Neural progenitor cell (in vitro differentiated cells): ENCODE results near the gene ADAM10.

ENCODE experiments used
- EZH2 ChIP-seq: fragments of 200-600 bp; sonication (generic); IDR thresholded peaks from 2 replicates; pipeline ENCODE4 v1.6.1; 2017; ENCODE audit warnings: antibody characterized with exemption, mild to moderate bottlenecking, moderate library complexity
- EZH2phosphoT487 ChIP-seq: fragments of 200-600 bp; sonication (generic); IDR thresholded peaks from 2 replicates; pipeline ENCODE4 v1.6.1; 2017; ENCODE audit warnings: antibody characterized with exemption
- TF ChIP-seq, protein P1 (sequence below): fragments of 200-600 bp; sonication (generic); IDR thresholded peaks from 2 replicates; pipeline ENCODE4 v1.5.1; 2017; ENCODE audit warnings: antibody characterized with exemption, mild to moderate bottlenecking

DNA sequence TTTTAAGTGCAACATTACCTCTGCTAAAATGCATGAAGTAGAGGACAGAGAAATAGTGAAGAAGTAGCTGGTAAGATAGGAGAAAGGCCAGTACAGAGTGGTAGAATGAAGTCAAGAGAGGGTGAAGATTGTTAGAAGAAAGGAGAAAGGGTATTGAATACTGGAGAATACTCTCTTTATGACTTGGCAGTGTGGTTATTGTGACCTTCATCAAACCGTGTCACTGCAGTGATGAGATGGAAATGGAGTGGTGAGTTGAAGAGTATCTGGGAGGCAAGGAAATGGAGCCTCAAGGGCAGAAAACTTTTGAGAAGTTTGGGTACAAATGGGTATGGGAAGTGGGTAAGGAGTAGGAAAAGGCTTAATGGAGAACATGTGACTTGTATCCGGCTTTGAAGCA lies 46.3 kb upstream of the ADAM10 start:
- TF ChIP-seq, protein P1, sequence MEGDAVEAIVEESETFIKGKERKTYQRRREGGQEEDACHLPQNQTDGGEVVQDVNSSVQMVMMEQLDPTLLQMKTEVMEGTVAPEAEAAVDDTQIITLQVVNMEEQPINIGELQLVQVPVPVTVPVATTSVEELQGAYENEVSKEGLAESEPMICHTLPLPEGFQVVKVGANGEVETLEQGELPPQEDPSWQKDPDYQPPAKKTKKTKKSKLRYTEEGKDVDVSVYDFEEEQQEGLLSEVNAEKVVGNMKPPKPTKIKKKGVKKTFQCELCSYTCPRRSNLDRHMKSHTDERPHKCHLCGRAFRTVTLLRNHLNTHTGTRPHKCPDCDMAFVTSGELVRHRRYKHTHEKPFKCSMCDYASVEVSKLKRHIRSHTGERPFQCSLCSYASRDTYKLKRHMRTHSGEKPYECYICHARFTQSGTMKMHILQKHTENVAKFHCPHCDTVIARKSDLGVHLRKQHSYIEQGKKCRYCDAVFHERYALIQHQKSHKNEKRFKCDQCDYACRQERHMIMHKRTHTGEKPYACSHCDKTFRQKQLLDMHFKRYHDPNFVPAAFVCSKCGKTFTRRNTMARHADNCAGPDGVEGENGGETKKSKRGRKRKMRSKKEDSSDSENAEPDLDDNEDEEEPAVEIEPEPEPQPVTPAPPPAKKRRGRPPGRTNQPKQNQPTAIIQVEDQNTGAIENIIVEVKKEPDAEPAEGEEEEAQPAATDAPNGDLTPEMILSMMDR = no peak
- no peak for TF ChIP-seq EZH2
- no peak for TF ChIP-seq EZH2phosphoT487
